DMS153 treated with DMSO at 0.1 percent for 48 hours (cell line): ENCODE results near the gene FOS.
"Not testable (repeated sequence)": the region's sequence is repeated elsewhere in the genome, so short reads cannot be mapped to it uniquely, and the experiment has no call there.

Experiments
- DNase-seq: peaks from one replicate; lab custom pipeline; 2025; ENCODE audit not compliant: unreplicated experiment; lab: John Stamatoyannopoulos, UW

FOS gene

DNA sequence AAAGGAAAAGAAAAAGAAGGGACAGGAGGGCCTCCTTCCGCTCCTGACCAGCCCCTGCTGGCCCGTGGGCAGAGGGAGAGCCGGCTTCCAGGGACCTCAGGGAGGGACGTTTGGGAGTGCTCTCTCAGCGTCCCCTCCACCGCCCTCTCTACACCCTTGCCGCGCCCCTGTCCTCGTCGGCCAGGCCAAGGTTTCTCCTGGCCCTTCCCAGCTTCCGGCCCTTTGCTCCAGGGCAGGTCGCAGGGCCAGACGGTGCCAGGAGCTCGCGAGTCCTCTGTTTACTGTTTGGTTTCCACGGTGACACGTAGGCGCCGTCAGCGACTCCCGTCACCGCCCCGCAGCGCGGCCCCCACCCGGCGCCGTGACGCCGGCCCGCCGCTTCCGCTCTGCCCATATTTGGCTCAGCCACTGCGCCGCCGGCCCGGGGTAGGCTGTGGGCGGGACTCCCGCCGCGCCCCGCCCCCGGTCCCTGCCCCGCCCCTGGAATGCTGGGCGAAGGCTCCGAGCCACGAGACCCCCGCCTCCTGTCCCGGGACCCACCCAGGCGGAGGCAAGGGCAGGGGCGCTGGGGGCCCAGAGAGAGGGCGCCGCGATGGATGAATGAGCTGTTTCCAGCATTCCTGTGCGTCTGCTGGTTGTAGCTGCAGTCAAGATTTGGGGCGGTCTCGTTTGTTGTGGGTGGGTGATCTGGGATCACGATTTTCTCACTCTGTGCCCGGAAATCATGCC lies 15.5 kb downstream of the FOS start:
- peak; percentile 88 for DNase-seq

- peak; percentile 42 for DNase-seq
Measured at GRCh38 chr14:75294649-75295033, 16.0 kb downstream of the FOS start.

DNA sequence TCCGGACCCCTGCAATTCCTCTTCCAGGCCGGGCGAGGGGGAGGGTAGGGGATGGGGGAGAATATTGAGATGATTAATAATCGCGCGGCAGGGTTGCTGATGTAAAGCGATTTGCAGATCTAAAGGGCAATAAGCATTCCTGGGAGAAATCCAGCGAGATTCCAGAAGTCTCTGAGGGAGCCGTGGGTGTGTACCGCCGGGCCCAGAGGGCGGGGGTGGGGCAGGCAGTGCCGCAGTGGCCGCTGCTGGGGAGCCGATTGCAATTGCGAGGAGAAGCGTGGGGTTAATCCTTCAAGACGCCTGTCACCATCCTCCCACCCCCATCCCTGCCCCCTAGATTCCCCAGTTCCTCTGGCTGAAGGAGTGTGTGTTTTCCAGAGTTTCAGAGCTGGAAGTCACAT lies 16.4 kb downstream of the FOS start:
- DNase-seq, result peak; percentile 42

- peak; percentile 38 for DNase-seq
Measured at GRCh38 chr14:75295491-75296345, 17.1 kb downstream of the FOS start.

DNA sequence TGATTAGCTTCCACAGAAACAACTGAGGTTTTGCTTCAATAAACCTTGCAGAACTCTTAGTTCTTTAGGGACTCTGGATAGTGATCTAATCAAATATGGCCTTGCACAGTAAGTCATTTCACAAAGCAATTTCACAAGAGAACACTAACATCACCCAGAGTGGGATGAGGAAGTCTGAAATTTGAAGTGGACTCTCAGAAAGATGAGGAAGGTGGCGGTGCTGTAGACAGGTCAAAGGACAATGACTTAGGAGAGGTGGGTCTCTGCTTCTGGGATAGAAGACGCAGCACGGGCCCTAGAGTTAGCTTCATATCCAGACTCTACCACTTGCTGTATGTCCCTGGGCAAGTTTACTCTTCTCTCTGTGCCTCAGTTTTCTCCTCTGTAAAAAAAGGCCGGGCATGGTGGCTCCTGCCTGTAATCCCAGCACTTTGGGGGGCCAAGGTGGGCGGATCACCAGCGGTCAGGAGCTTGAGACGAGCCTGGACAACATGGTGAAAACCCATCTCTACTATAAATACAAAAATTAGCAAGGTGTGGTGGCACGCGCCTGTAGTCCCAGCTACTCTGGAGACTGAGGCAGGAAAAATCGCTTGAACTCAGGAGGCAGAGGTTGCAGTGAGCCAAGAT lies 18.9 kb downstream of the FOS start:
- DNase-seq, result no peak

GRCh38 chr14:75298187-75298965 lies 19.7 kb downstream of the FOS start:
- no peak for DNase-seq

DNA sequence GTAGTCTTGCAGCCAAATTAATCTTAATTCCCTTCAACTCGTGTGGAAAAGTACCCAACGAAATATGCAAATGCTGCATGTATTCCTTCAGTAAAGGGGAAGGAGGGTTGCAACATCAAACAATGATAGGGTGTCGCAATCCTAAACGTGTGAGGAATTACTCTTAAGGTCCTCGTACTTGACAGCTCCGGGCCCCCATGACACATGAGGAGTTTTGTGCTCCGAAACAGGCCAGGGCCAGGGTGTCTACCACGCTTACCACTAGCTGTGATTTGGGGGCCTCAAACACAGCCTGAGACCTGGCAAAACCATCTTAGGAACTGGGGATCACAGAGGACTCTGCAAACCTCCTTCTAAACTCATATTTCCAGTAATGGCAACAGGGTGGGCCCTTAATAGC lies 20.4 kb downstream of the FOS start:
- DNase-seq, result no peak

DNA sequence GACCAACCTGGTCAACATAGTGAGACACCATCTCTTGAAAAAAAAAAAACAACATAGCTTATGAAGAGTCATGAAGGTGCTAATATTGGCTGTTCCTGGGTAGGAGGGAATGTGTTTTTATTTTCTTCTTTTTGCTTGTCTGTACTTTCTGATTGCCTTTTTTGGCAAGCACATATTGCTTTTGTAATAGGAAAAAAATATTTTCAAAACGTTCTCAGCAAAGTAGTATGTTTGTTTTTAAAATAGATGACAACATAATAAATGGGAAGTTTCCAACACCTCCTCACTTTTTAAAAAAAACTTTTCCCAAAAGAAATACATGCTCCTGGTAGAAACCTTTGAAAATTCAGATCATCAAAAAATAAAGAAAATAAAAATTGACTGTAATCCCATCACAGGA lies 20.9 kb downstream of the FOS start:
- DNase-seq, result no peak

- no peak for DNase-seq
Measured at GRCh38 chr14:75301666-75302325, 23.2 kb downstream of the FOS start.

- peak; percentile 55 for DNase-seq
Measured at GRCh38 chr14:75303381-75303789, 24.8 kb downstream of the FOS start.

DNA sequence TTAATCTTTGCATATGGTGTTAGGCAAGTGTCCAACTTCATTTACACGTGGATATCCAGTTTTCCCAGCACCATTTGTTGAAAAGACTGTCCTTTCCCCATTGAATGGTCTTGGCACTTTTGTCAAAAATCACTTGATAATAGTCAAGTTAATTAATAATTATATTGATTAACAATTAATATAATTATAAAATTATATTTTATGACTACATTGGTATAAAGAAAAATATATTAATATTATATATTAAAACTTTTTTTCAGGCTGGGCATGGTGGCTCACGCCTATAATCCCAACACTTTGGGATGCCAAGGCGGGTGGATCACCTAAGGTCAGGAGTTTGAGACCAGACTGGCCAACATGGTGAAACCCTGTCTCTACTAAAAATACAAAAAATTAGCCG lies 27.8 kb downstream of the FOS start:
- DNase-seq, result not testable (repeated sequence)

DNA sequence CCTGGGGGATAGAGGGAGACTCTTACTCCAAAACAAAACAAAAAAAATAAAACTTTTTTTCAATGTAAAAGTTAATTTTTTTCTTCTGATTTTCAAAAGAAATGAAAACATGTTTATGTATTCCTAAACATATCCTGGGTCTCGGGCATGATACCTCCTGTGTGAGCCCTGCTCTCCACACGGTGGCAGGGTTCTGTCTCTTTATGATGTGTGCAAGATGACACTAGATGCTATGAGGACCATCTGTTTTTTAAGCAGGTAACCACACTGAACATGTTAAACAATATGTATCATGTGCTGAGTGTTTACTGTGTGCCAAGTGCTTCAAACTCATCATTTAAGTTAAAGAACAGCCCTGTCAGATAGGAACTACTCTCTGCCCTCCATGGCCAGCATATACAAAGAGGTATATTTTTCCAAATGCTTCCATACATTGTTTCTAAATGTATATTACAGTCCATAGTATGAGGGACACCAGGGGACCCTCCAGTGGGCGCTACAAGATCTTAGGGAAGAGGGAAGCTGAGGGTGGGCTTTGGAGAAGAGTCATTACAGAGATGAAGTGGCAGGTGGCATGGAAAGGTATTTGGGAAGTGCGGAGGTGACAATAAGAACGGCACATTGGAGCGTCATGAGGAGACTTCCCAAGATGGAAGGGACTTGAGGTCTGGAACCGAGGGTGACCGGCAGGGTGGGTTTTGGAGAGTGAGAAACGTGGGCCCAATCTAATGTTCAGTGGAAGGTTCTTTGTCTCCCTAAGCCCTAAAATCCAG lies 28.5 kb downstream of the FOS start:
- peak; percentile 68 for DNase-seq

- DNase-seq, result peak; percentile 83
Measured at GRCh38 chr14:75307700-75308379, 29.2 kb downstream of the FOS start.

DNA sequence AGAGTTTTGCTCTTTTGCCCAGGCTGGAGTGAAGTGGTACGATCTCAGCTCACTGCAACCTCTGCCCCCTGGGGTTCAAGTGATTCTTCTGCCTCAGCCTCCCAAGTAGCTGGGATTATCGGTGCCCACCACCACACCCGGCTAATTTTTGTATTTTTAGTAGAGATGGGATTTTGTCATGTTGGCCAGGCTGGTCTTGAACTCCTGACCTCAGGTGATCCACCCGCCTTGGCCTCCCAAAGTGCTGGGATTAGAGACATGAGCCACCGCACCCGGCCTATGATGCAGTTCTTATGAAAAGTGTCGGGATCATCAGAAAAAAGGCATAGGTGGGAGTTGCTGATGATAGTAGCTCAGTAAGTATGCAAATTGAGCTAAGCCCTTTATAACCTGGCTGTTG lies 30.4 kb downstream of the FOS start:
- DNase-seq, result not testable (repeated sequence)

- not testable (repeated sequence) for DNase-seq
Measured at GRCh38 chr14:75309561-75309960, 30.9 kb downstream of the FOS start.

DNA sequence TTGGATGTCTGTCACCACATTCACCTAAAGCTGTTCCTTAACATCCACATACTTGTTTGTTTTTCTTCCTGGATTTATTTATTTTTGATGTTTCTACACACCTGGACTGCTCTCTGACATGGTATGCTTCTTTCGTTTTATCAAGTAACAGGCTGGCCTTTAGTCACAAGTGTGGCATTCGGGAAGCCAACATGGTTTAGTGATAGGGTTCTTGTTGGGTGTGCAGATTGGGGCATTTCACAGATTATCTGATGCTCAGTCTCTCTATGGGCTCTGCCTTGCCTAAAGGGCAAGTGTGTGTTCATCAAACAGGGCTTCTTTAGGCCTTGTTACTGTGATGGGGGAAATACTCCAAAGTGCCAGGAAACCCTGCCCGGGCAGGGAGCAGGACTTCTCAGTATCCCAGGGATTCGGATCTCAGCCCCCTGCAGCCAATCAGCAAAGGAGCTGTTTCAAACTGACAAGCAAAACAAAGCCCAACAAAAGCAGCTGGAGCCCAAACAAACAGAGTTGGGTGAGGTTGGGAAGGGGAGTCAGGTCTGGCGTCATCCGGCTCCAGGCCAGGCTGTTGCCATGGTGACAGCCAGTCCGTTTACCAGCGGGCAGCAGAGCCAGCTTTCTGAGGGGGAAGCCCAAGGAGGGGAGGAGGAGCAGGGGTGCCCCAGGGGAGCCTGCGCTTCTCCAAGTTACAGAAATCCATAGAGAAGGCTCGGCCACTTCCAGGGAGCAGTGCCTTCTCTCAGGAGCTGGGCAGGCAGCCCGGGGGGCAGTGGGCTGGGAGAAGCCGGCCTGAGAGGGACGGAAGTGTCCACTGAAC lies 31.9 kb downstream of the FOS start:
- DNase-seq, result peak; percentile 85

DNA sequence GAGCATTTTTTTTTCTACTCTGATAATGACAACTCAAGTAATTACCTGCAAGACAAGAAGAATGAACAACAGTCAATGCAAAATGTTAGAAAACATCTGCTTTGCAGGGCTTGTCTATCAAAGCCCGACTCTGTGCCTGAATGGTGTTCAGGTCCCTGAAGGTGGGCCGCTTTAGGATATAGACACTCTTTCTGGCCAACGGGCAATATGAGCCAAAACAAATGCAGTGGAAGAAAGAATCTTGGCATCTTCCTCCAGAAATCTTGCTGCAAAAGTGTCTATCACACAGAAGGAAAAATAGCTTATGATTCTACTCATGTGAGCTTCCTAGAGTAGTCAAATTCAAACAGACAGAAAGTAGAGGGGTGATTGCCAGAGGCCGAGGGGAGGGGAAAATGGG lies 32.7 kb downstream of the FOS start:
- DNase-seq, result no peak

DNA sequence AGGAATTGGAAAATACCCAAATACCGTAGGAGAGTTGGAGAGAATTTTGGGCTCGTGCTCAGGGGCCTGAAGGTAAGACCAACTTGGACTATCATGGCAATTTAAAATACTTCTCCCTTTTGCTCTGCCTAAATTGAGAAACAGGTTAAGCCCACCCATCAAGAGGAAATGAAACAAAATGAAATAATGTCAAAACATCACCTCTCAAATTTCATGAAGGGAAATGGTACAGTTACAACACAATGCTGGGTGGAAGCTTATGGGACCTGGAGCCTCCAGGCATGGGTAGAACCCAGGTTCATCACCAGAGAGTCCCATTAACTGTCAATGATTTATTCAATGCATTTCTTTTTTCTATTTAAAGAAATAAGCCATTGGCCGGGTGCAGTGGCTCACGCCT lies 33.7 kb downstream of the FOS start:
- DNase-seq, result no peak
